OCI-LY1 (cell line): Measurements from ENCODE around the gene BAD.

Source experiments
- CTCF ChIP-seq: fragments of 200-600 bp; sonication (generic), shearing (Covaris generic); IDR thresholded peaks from 2 replicates; pipeline ENCODE4 v1.5.1; 2017; ENCODE audit warnings: mild to moderate bottlenecking, antibody characterized with exemption, low read length, moderate library complexity, mixed read lengths
- EZH2 ChIP-seq: fragments of 200-600 bp; sonication (generic), shearing (Covaris generic); IDR thresholded peaks from 2 replicates; pipeline ENCODE4 v1.8.0; 2017; ENCODE audit warnings: borderline replicate concordance, mixed run types, mild to moderate bottlenecking, antibody characterized with exemption, low read length, moderate library complexity, mixed read lengths

- TF ChIP-seq EZH2 (no peak), CTCF (no peak)
Observed at GRCh38 chr11:64255135-64256128, 29.0 kb downstream of the BAD start.
